ENCODE measurements around the gene MAIP1. TPM values are rescaled to one million over a fixed set of nuclear protein-coding genes. Genes with fewer than 3 reads are reported as not detected.

MAIP1 gene
- total RNA-seq, 1 donor from 2014 or later, result 22.7 TPM

- intact Hi-C loops (cut with micrococcal nuclease), result no loop called here
- peak overlapping the region; percentile 22 for H3K4me3 ChIP-seq
Observed at GRCh38 chr2:199988151-199988550, 32.8 kb downstream of the MAIP1 start.

GRCh38 chr2:199989822-199990221 is 34.4 kb downstream of the MAIP1 start:
- intact Hi-C loops (cut with micrococcal nuclease), result no loop called here
- Histone ChIP-seq H3K4me1 (peaks cover 17% of the 10 kb centered on the region), H3K27me3 (ENCODE audit: low read depth) (no peaks in the 10 kb centered on the region), H3K4me3 (no peak overlapping the region), H3K36me3 (no peaks in the 10 kb centered on the region), H3K27ac (replicated peaks) (no peak overlapping the region), H3K9me3 (replicated peaks) (no peaks in the 10 kb centered on the region)
- DNase-seq, result no peak
- no peak for TF ChIP-seq CTCF (IDR thresholded peaks at IDR 0.05; ENCODE audit: borderline replicate concordance)

More at GRCh38 chr2:199988151-199988550, 32.8 kb downstream of the MAIP1 start:
- Histone ChIP-seq H3K27ac (replicated peaks) (peak overlapping the region; percentile 45), H3K9me3 (replicated peaks) (no peaks in the 10 kb centered on the region), H3K36me3 (no peaks in the 10 kb centered on the region), H3K4me1 (peaks cover 17% of the 10 kb centered on the region), H3K27me3 (ENCODE audit: low read depth) (no peaks in the 10 kb centered on the region)
- no peak for DNase-seq
- TF ChIP-seq CTCF (IDR thresholded peaks at IDR 0.05; ENCODE audit: borderline replicate concordance), result no peak

- Histone ChIP-seq H3K4me3 (no peak overlapping the region), H3K27me3 (ENCODE audit: low read depth) (no peaks in the 10 kb centered on the region), H3K4me1 (peaks cover 21% of the 10 kb centered on the region), H3K36me3 (no peaks in the 10 kb centered on the region), H3K9me3 (replicated peaks) (no peaks in the 10 kb centered on the region), H3K27ac (replicated peaks) (no peak overlapping the region)
- intact Hi-C loops (cut with micrococcal nuclease), result no loop called here
- TF ChIP-seq CTCF (IDR thresholded peaks at IDR 0.05; ENCODE audit: borderline replicate concordance), result no peak
- DNase-seq, result no peak
Observed at GRCh38 chr2:199991691-199992090, 36.3 kb downstream of the MAIP1 start.

- Histone ChIP-seq H3K4me3 (no peak overlapping the region), H3K27me3 (ENCODE audit: low read depth) (no peaks in the 10 kb centered on the region), H3K27ac (replicated peaks) (no peak overlapping the region), H3K9me3 (replicated peaks) (no peaks in the 10 kb centered on the region), H3K36me3 (no peaks in the 10 kb centered on the region), H3K4me1 (peaks cover 25% of the 10 kb centered on the region)
- DNase-seq, result no peak
- intact Hi-C loops (cut with micrococcal nuclease), result no loop called here
- TF ChIP-seq CTCF (IDR thresholded peaks at IDR 0.05; ENCODE audit: borderline replicate concordance), result no peak
Observed at GRCh38 chr2:199992296-199992695, 36.9 kb downstream of the MAIP1 start.

GRCh38 chr2:199994371-199994770 is 39.0 kb downstream of the MAIP1 start:
- no peaks in the 10 kb centered on the region for H3K27me3 ChIP-seq (ENCODE audit: low read depth)
- peaks cover 13% of the 10 kb centered on the region for H3K4me1 ChIP-seq
- H3K27ac ChIP-seq (replicated peaks), result no peak overlapping the region
- H3K4me3 ChIP-seq, result no peak overlapping the region
- TF ChIP-seq CTCF (IDR thresholded peaks at IDR 0.05; ENCODE audit: borderline replicate concordance), result no peak
- no peaks in the 10 kb centered on the region for H3K36me3 ChIP-seq
- intact Hi-C loops (cut with micrococcal nuclease), result no loop called here
- H3K9me3 ChIP-seq (replicated peaks), result no peaks in the 10 kb centered on the region
- no peak for DNase-seq

GRCh38 chr2:199994896-199995295 is 39.5 kb downstream of the MAIP1 start:
- H3K4me3 ChIP-seq, result no peak overlapping the region
- intact Hi-C loops (cut with micrococcal nuclease), result no loop called here
- no peak for TF ChIP-seq CTCF (IDR thresholded peaks at IDR 0.05; ENCODE audit: borderline replicate concordance)

More at GRCh38 chr2:199994896-199995295, 39.5 kb downstream of the MAIP1 start:
- no peaks in the 10 kb centered on the region for H3K9me3 ChIP-seq (replicated peaks)
- peaks cover 13% of the 10 kb centered on the region for H3K4me1 ChIP-seq
- no peak for DNase-seq
- H3K36me3 ChIP-seq, result no peaks in the 10 kb centered on the region
- H3K27me3 ChIP-seq (ENCODE audit: low read depth), result no peaks in the 10 kb centered on the region
- no peak overlapping the region for H3K27ac ChIP-seq (replicated peaks)

Measured in left ventricle myocardium inferior (tissue), 1 donor.